GM12873 (cell line): ENCODE measurements around the gene LRRIQ3.

Experiments
- TF ChIP-seq, protein P1 (sequence below): IDR thresholded peaks from 2 replicates; pipeline ENCODE4 v1.5.1; 2012; ENCODE audit warnings: low read depth, mild to moderate bottlenecking, moderate library complexity, low read length, control low read depth; ENCODE audit not compliant: insufficient read depth; ENCODE audit errors: missing control alignments

LRRIQ3 gene

DNA sequence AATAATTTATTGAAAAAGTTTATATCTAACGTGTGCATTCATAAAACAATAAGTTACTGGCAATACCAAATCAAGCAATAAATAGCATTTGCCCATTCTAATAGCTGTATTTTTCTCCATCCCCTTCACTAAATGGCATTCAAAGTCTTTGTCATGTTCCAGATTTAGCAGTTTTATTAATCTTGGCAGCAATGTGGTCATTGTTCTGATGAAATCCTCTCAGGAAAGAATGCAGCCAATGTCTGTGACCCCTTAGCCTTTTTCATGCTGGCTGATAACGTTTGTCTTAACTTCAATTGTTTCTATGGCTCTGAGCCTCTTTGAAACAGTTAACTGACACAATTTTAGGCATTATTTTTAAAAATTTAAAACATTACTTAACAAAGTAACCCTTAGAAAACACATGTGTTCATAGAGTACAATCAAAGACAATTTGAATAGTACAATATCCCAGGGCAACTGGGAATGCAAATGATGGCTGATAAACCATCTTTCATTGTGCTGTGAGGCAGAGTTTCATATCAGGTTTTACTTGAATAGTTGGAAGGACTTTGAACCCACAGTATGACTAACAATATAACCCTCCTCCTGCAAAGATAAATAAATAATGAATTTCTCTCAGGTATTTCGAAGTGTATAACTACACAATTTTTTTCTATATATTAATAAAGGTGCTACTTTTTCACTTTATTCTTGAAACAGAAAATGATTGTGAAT is 217.5 kb downstream of the LRRIQ3 start:
- TF ChIP-seq, protein P1, sequence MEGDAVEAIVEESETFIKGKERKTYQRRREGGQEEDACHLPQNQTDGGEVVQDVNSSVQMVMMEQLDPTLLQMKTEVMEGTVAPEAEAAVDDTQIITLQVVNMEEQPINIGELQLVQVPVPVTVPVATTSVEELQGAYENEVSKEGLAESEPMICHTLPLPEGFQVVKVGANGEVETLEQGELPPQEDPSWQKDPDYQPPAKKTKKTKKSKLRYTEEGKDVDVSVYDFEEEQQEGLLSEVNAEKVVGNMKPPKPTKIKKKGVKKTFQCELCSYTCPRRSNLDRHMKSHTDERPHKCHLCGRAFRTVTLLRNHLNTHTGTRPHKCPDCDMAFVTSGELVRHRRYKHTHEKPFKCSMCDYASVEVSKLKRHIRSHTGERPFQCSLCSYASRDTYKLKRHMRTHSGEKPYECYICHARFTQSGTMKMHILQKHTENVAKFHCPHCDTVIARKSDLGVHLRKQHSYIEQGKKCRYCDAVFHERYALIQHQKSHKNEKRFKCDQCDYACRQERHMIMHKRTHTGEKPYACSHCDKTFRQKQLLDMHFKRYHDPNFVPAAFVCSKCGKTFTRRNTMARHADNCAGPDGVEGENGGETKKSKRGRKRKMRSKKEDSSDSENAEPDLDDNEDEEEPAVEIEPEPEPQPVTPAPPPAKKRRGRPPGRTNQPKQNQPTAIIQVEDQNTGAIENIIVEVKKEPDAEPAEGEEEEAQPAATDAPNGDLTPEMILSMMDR = no peak

DNA sequence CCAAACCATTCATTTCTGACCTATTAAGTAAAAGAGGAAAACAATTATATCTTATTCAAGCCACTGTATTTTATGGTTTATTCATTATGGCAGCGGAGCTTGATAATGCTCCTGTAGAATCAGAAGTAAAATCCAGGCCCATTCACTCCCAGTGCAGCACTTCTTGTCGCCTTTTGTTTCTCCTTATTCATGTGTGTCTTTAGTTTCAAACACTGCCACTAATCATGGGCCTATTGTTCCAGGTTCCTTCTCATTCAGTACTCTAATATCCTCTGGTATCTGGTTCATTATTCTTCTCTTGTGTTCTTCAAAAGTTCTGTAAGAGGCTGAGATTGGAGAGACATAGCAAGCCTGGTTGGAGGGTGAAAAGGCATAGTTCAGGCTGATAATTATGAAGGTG is 218.3 kb downstream of the LRRIQ3 start:
- TF ChIP-seq, protein P1 = no peak

DNA sequence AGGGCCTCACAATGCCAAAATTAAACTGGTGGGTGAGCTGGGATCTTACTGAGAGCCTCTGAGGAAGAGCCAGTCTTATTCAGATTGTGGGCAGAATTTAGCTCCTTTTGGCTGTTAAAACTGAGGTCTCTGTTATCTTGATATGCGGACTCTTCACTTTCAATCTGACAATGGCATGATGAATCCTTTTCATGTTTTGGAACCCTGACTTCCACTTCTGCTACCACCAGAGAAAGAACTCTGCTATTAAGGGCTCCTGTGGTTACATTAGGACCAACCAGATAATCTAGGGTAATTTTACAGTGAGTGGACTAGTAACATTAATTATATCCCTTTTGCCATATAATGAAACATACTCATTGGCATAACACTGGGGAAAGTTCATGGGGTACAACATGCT is 219.0 kb downstream of the LRRIQ3 start:
- TF ChIP-seq, protein P1 = no peak
